H9 (cell line): ENCODE data around the gene NUTF2. TPM values are rescaled to one million over a fixed set of nuclear protein-coding genes. Genes with fewer than 3 reads are reported as not detected.
A peak's percentile ranks its signal among the peaks of the same experiment; 100 is the strongest.

Source experiments
- DNase-seq: peaks from one replicate; pipeline ENCODE4 v3.0.0-alpha.2; 2017
- H2AFZ ChIP-seq: one replicate; pipeline ENCODE4 v1.6.1; 2013; ENCODE audit warnings: mild to moderate bottlenecking, low read length, control low read depth, moderate library complexity
- H2AK5ac ChIP-seq: 2 replicates; pipeline ENCODE4 v1.6.1; 2013; ENCODE audit warnings: low read length, control low read depth, mixed read lengths; ENCODE audit not compliant: insufficient read length
- H2BK120ac ChIP-seq: one replicate; pipeline ENCODE4 v1.6.1; 2013; ENCODE audit warnings: low read depth, mild to moderate bottlenecking, low read length, control low read depth, inconsistent platforms; ENCODE audit not compliant: poor library complexity, severe bottlenecking
- H2BK12ac ChIP-seq: 2 replicates; pipeline ENCODE4 v1.6.1; 2013; ENCODE audit warnings: low read length, control low read depth, mixed read lengths, low read depth; ENCODE audit not compliant: insufficient read length
- H2BK15ac ChIP-seq: 2 replicates; pipeline ENCODE4 v1.6.1; 2013; ENCODE audit warnings: low read depth, low read length, control low read depth
- H2BK20ac ChIP-seq: one replicate; pipeline ENCODE4 v1.6.1; 2013; ENCODE audit warnings: low read depth, mild to moderate bottlenecking, low read length, control low read depth, inconsistent platforms; ENCODE audit not compliant: poor library complexity, severe bottlenecking
- H2BK5ac ChIP-seq: 2 replicates; pipeline ENCODE4 v1.6.1; 2013; ENCODE audit warnings: low read length, control low read depth, mixed read lengths; ENCODE audit not compliant: insufficient read length
- H3K14ac ChIP-seq: 2 replicates; pipeline ENCODE4 v1.6.1; 2013; ENCODE audit warnings: low read length, control low read depth; ENCODE audit not compliant: insufficient read depth
- H3K18ac ChIP-seq: 2 replicates; pipeline ENCODE4 v1.6.1; 2013; ENCODE audit warnings: low read depth, mild to moderate bottlenecking, mixed read lengths, low read length, control low read depth; ENCODE audit not compliant: insufficient read length
- H3K23ac ChIP-seq: 2 replicates; pipeline ENCODE4 v1.6.1; 2013; ENCODE audit warnings: low read length, control low read depth, mixed read lengths, low read depth; ENCODE audit not compliant: insufficient read length
- H3K23me2 ChIP-seq: 2 replicates; pipeline ENCODE4 v1.6.1; 2013; ENCODE audit warnings: low read depth, mild to moderate bottlenecking, mixed read lengths, low read length, control low read depth; ENCODE audit not compliant: insufficient read length, poor library complexity, severe bottlenecking
- H3K27ac ChIP-seq: 2 replicates; pipeline ENCODE4 v1.5.1; 2013; ENCODE audit warnings: low read length, control low read depth, mixed read lengths, low read depth; ENCODE audit not compliant: insufficient read length
- H3K27me3 ChIP-seq: 2 replicates; pipeline ENCODE4 v1.6.1; 2013; ENCODE audit warnings: low read length, control low read depth, inconsistent platforms; ENCODE audit not compliant: insufficient read depth
- H3K4ac ChIP-seq: 2 replicates; pipeline ENCODE4 v1.6.1; 2013; ENCODE audit warnings: low read depth, mild to moderate bottlenecking, control low read depth, inconsistent platforms, low read length, moderate library complexity
- H3K4me1 ChIP-seq: 2 replicates; pipeline ENCODE4 v1.6.1; 2013; ENCODE audit warnings: low read length, control low read depth, inconsistent platforms; ENCODE audit not compliant: insufficient read depth
- H3K4me2 ChIP-seq: 2 replicates; pipeline ENCODE4 v1.6.1; 2013; ENCODE audit warnings: low read length, control low read depth, mixed read lengths; ENCODE audit not compliant: insufficient read length, insufficient read depth
- H3K56ac ChIP-seq: 2 replicates; pipeline ENCODE4 v1.6.1; 2013; ENCODE audit warnings: low read depth, mild to moderate bottlenecking, mixed read lengths, low read length, control low read depth; ENCODE audit not compliant: insufficient read length
- H3K79me1 ChIP-seq: 2 replicates; pipeline ENCODE4 v1.6.1; 2013; ENCODE audit warnings: low read depth, mild to moderate bottlenecking, moderate library complexity, low read length, control low read depth, inconsistent platforms; ENCODE audit not compliant: insufficient read depth, poor library complexity, severe bottlenecking
- H3K79me2 ChIP-seq: 2 replicates; pipeline ENCODE4 v1.6.1; 2013; ENCODE audit warnings: low read length, control low read depth, inconsistent platforms; ENCODE audit not compliant: insufficient read depth
- H3K9ac ChIP-seq: 2 replicates; pipeline ENCODE4 v1.6.1; 2013; ENCODE audit warnings: low read length, control low read depth, mixed read lengths; ENCODE audit not compliant: insufficient read length; ENCODE audit errors: extremely low read depth
- H3K9me3 ChIP-seq: one replicate; pipeline ENCODE4 v1.6.1; 2013; ENCODE audit warnings: low read depth, low read length, inconsistent platforms; ENCODE audit not compliant: control insufficient read depth
- H3T11ph ChIP-seq: one replicate; pipeline ENCODE4 v1.6.1; 2013; ENCODE audit warnings: mild to moderate bottlenecking, low read length, control low read depth, inconsistent platforms
- H4K20me1 ChIP-seq: one replicate; pipeline ENCODE4 v1.6.1; 2013; ENCODE audit not compliant: control insufficient read depth, insufficient read length, insufficient read depth
- H4K5ac ChIP-seq: 2 replicates; pipeline ENCODE4 v1.6.1; 2013; ENCODE audit warnings: low read depth, mild to moderate bottlenecking, mixed read lengths, low read length, control low read depth; ENCODE audit not compliant: insufficient read length
- H4K8ac ChIP-seq: replicated peaks from 2 replicates; pipeline ENCODE4 v1.6.1; 2013; ENCODE audit warnings: low read length, control low read depth, mixed read lengths, low read depth; ENCODE audit not compliant: insufficient read length
- H4K91ac ChIP-seq: 2 replicates; pipeline ENCODE4 v1.6.1; 2013; ENCODE audit warnings: low read depth, mild to moderate bottlenecking, moderate library complexity, mixed read lengths, low read length, control low read depth; ENCODE audit not compliant: insufficient read length
- H3K27ac Mint-ChIP-seq, 3 experiments: 2 replicates in 2 of 3; 3 replicates in 1 of 3; pipeline ENCODE4 v1.8.0; 2020 to 2021; ENCODE audit warnings: mixed read lengths in 3 of 3, mild to moderate bottlenecking in 1 of 3, moderate library complexity in 1 of 3
- H3K27me3 Mint-ChIP-seq: 2 replicates; pipeline ENCODE4 v1.8.0; 2021; ENCODE audit warnings: low read depth, mild to moderate bottlenecking, moderate library complexity, mixed read lengths
- H3K36me3 Mint-ChIP-seq, 3 experiments: 2 replicates in 2 of 3; 3 replicates in 1 of 3; pipeline ENCODE4 v1.8.0; 2020 to 2021; ENCODE audit warnings: low read depth in 3 of 3, mixed read lengths in 3 of 3; ENCODE audit not compliant: insufficient read depth in 1 of 3
- H3K4me1 Mint-ChIP-seq, 2 experiments: 2 replicates each; pipeline ENCODE4 v1.8.0; 2020; ENCODE audit warnings: mixed read lengths in 2 of 2
- H3K4me3 Mint-ChIP-seq, 2 experiments: 2 replicates in 1 of 2; 3 replicates in 1 of 2; pipeline ENCODE4 v1.8.0; 2020 to 2021; ENCODE audit warnings: mild to moderate bottlenecking in 2 of 2, mixed read lengths in 2 of 2, moderate library complexity in 1 of 2
- H3K9me3 Mint-ChIP-seq, 2 experiments: 2 replicates in 1 of 2; 3 replicates in 1 of 2; pipeline ENCODE4 v1.8.0; 2020; ENCODE audit warnings: mild to moderate bottlenecking in 2 of 2, mixed read lengths in 2 of 2, moderate library complexity in 1 of 2
- CTCF ChIP-seq: fragments of 200-600 bp; sonication (generic); conservative IDR thresholded peaks from 3 replicates; pipeline ENCODE4 v1.8.0; 2021; ENCODE audit warnings: antibody characterized with exemption, mild to moderate bottlenecking
- WGBS: extraction: QIAGEN DNeasy Blood & Tissue Kit; methylation state at CpG from one replicate; pipeline ENCODE4 v1.1.7; 2013; ENCODE audit warnings: missing lambda C conversion rate, low lambda C conversion rate, mixed read lengths; ENCODE audit not compliant: insufficient read length; ENCODE audit errors: extremely low coverage; 5-methylcytosine and 5-hydroxymethylcytosine counted together
- total RNA-seq: library from RNA; stranded (reverse); gene quantifications from 2 replicates; pipeline ENCODE4 v1.2.1, GENCODE V29; 2021

NUTF2 gene
- total RNA-seq, 1 experiment from 2014 or later = 198 TPM

- no peaks in the 10 kb centered on the region for H3K9me3 ChIP-seq
- H2BK12ac ChIP-seq = no peak overlapping the region
- no peak overlapping the region for H3K4ac ChIP-seq
- H4K91ac ChIP-seq = no peak overlapping the region
- H3K27me3 Mint-ChIP-seq = peaks cover 3% of the 10 kb centered on the region
- no peak overlapping the region for H3K9ac ChIP-seq
- H3K4me3 Mint-ChIP-seq = no peak overlapping the region
- H4K8ac ChIP-seq = no peak overlapping the region
- H2BK120ac ChIP-seq = no peak overlapping the region
- no peak for TF ChIP-seq CTCF
- no peak overlapping the region for H2AK5ac ChIP-seq
- H3K56ac ChIP-seq = no peak overlapping the region
- H3K79me1 ChIP-seq = no peaks in the 10 kb centered on the region
- no peak overlapping the region for H3K14ac ChIP-seq
- H2BK5ac ChIP-seq = no peak overlapping the region
- H3K36me3 Mint-ChIP-seq = no peaks in the 10 kb centered on the region; a peak in 1 of 7 replicates
- WGBS = no CpG with 5 or more reads among the region's 2 CpGs
- peaks cover 5% of the 10 kb centered on the region for H3K23me2 ChIP-seq
- no peak overlapping the region for H3T11ph ChIP-seq
- no peak overlapping the region for H3K27ac ChIP-seq
- no peaks in the 10 kb centered on the region for H3K79me2 ChIP-seq
- H3K4me2 ChIP-seq = no peak overlapping the region
- no peak overlapping the region for H4K5ac ChIP-seq
- H4K20me1 ChIP-seq = no peaks in the 10 kb centered on the region
- no peaks in the 10 kb centered on the region for H3K27me3 ChIP-seq
- H3K18ac ChIP-seq = no peak overlapping the region
- DNase-seq = no peak
- no peak overlapping the region for H2BK15ac ChIP-seq
- H2BK20ac ChIP-seq = no peak overlapping the region
- H3K4me1 ChIP-seq = no peaks in the 10 kb centered on the region; the same call in 1 of the 2 replicates
- H3K23ac ChIP-seq = no peak overlapping the region
- no peak overlapping the region for H2AFZ ChIP-seq
- no peaks in the 10 kb centered on the region for H3K9me3 Mint-ChIP-seq
- peaks cover 10 to 16% of the 10 kb centered on the region in 2 experiments for H3K4me1 Mint-ChIP-seq
- peak overlapping the region in 1 of 3 experiments; percentile 6; a peak in 1 of 7 replicates for H3K27ac Mint-ChIP-seq
These were observed 8.9 kb upstream of the NUTF2 start for GRCh38 chr16:67837811-67838210.
